Muscle layer of duodenum (tissue), 2 donors: Measurements from ENCODE around the gene BSN.
A peak's percentile ranks its signal among the peaks of the same experiment; 100 is the strongest.

Experiments
- H3K27ac ChIP-seq: one replicate; pipeline ENCODE4 v1.7.0; 2013; ENCODE audit warnings: mild to moderate bottlenecking, low read length
- H3K27me3 ChIP-seq: one replicate; pipeline ENCODE4 v1.7.0; 2013; ENCODE audit warnings: low read depth, mild to moderate bottlenecking, control low read depth, low read length
- H3K36me3 ChIP-seq, 2 donors: one replicate each; pipeline ENCODE4 v1.7.0; 2013; ENCODE audit warnings: low read length in 2 of 2, control low read depth in 1 of 2, mild to moderate bottlenecking in 1 of 2; ENCODE audit not compliant: insufficient read depth in 2 of 2, control insufficient read depth in 1 of 2
- H3K4me1 ChIP-seq, 2 donors: one replicate each; pipeline ENCODE4 v1.7.0; 2013; ENCODE audit warnings: low read length in 2 of 2, mild to moderate bottlenecking in 2 of 2, control low read depth in 1 of 2, moderate library complexity in 1 of 2; ENCODE audit not compliant: insufficient read depth in 2 of 2, control insufficient read depth in 1 of 2
- H3K4me3 ChIP-seq, 2 donors: one replicate each; pipeline ENCODE4 v1.7.0; 2013; ENCODE audit warnings: low read length in 2 of 2, low read depth in 1 of 2, mild to moderate bottlenecking in 1 of 2
- H3K9me3 ChIP-seq, 2 donors: one replicate each; pipeline ENCODE4 v1.7.0; 2013; ENCODE audit warnings: low read length in 2 of 2, control low read depth in 1 of 2, mild to moderate bottlenecking in 1 of 2; ENCODE audit not compliant: control insufficient read depth in 1 of 2
- donor health status: healthy.

The BSN gene

DNA sequence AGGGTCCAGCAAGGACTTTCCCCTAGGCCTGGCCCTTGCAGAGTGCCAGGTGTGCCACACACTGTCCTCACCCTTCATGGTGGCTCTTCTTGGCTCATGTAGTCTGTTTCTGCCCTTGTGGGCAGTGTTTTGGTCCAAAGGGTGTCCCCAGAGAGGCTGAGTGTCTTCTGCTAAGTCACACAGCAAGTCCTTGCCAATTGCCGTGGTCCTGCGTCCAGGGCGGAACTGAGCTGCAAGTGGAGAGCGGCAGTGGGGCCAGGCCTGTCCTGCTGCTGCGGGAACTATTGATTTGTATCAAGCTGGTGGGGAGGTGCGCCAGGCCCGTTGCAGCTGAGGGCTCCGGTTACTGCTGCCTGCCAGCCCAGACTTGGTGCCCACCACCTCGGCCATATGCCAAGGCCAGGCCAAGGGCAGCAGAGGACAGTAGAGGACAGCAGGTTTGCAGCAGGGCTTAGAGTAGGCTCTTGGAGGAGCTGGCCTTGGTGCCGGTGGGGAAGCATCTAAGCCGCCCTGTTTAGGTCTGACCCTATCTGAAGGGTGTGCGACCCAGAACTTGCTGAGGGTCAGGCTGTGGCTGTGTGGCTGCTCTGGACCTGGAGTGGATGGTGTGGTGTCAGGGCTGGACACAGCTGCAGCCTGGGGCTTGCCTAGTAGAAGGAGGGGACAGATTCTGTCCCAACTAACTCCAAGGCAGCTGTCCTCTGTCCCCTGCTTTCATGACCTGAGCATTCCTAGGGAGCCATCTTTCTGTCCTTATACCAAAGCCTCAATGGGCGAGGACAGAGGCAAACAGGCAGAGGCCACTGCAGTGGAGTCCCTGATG lies 160.7 kb downstream of the BSN start:
- H3K4me1 ChIP-seq, result peaks cover 0 to 8% of the 10 kb centered on the region in 2 donors
- H3K27ac ChIP-seq, result no peak overlapping the region
- H3K4me3 ChIP-seq, result no peak overlapping the region
- no peaks in the 10 kb centered on the region for H3K27me3 ChIP-seq
- no peaks in the 10 kb centered on the region for H3K9me3 ChIP-seq
- peaks cover 0 to 45% of the 10 kb centered on the region in 2 donors for H3K36me3 ChIP-seq

DNA sequence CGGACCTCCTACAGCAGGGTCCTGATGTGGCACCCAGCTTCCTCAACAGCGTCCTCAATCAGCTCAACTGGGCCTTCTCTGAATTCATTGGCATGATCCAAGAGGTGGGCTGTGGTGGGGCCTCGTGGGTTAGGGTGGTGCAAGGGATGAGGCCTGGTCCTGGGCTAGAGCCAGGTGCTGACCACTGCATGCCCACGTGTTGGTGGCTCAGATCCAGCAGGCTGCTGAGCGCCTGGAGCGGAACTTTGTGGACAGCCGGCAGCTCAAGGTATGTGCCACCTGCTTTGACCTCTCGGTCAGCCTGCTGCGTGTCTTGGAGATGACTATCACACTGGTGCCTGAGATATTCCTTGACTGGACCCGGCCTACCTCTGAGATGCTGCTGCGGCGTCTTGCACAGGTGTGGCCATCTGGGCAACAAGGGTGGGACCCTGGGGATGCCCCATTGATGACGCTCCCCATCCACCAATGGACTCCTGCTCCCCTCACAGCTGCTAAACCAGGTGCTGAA lies 161.4 kb downstream of the BSN start:
- no peaks in the 10 kb centered on the region for H3K27me3 ChIP-seq
- no peaks in the 10 kb centered on the region for H3K9me3 ChIP-seq
- no peak overlapping the region for H3K4me3 ChIP-seq
- H3K36me3 ChIP-seq, result peaks cover 0 to 43% of the 10 kb centered on the region in 2 donors
- peaks cover 0 to 8% of the 10 kb centered on the region in 2 donors for H3K4me1 ChIP-seq
- H3K27ac ChIP-seq, result no peak overlapping the region

GRCh38 chr3:49716169-49716568 lies 161.9 kb downstream of the BSN start:
- no peaks in the 10 kb centered on the region for H3K27me3 ChIP-seq
- peaks cover 0 to 8% of the 10 kb centered on the region in 2 donors for H3K4me1 ChIP-seq
- no peaks in the 10 kb centered on the region for H3K9me3 ChIP-seq
- no peak overlapping the region for H3K4me3 ChIP-seq
- no peak overlapping the region for H3K27ac ChIP-seq
- peaks cover 2 to 42% of the 10 kb centered on the region in 2 donors for H3K36me3 ChIP-seq

DNA sequence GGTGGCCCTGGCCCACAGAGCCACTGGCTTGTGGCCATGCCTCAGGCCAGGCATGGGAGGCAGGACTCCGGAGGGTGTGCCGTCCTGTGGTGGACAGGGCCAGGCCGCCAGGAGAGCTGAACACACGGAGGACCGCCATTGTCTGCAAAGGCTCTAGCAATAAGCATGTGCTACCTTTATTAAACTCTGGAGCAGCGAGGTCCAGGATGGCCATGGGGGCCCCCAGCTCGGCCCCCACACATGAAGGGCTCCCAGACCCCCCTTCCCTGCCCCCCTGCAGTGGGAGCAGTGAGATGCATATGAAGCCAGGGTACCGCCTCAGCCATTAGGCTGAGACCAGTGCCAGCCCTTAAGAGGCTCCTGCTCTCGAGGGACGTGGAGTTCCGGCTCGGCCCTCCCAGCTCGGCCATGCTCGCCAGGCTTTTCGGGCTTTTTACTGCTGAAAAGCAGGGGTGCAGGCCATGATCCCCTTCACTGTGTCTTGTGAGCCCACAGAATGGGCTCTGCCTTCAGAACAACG lies 162.5 kb downstream of the BSN start:
- Histone ChIP-seq H3K36me3 (peaks cover 5 to 42% of the 10 kb centered on the region in 2 donors), H3K4me3 (no peak overlapping the region), H3K9me3 (no peaks in the 10 kb centered on the region), H3K27me3 (no peaks in the 10 kb centered on the region), H3K4me1 (peaks cover 0 to 8% of the 10 kb centered on the region in 2 donors), H3K27ac (no peak overlapping the region)

- no peaks in the 10 kb centered on the region for H3K9me3 ChIP-seq
- no peak overlapping the region for H3K27ac ChIP-seq
- no peaks in the 10 kb centered on the region for H3K27me3 ChIP-seq
- no peak overlapping the region for H3K4me3 ChIP-seq
- H3K4me1 ChIP-seq, result peaks cover 0 to 13% of the 10 kb centered on the region in 2 donors
- peaks cover 9 to 45% of the 10 kb centered on the region in 2 donors for H3K36me3 ChIP-seq
Observed at GRCh38 chr3:49717211-49717958, 163.1 kb downstream of the BSN start.

DNA sequence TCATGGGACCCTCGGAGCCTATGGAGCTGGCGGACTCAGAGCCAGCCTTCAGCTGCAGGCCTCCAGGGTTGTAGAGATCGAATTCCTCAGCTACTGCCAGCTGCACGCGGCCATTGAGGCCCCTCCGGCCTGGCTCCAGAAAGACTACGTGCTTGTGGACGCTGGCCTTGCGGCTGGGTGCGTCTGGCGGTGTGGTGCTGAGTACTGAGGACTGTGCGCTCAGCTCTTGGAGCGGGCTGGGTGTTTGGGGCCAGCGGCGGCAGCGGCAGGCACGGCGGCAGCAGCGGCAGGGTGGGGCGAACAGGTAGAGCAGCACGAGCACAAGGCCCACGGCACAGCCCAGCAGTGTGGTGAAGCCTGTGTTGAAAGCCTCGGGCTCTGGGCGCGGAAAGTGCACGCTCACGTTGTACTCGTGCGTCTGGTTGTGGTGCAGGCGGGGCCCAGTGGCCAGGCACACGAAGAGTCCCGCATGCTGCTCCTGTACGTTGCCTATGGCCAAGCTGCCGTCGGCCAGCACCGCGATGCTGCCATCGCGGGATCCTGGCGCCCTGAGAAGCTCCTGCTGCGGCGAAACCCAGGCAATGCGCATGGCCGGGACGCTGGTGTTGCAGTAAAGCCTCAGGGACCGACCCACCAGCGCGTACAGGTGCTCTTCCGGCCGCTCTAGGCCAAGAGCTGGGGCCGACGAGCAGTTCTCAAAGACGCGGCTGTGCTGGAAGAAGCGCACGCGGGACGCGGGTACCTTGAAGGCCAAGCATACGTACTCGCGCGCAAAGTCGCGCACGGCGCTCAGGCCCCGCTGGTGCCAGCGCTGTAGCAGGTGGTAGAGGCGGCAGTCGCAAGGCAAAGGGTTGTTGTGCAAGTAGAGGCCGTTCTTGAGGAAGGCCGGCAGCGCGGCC lies 163.9 kb downstream of the BSN start:
- H3K27ac ChIP-seq, result no peak overlapping the region
- H3K4me3 ChIP-seq, result peak overlapping the region; percentile 3 to 67
- H3K4me1 ChIP-seq, result peaks cover 0 to 21% of the 10 kb centered on the region in 2 donors
- no peaks in the 10 kb centered on the region for H3K27me3 ChIP-seq
- H3K36me3 ChIP-seq, result peaks cover 9 to 44% of the 10 kb centered on the region in 2 donors
- no peaks in the 10 kb centered on the region for H3K9me3 ChIP-seq

GRCh38 chr3:49718858-49719213 lies 164.6 kb downstream of the BSN start:
- H3K27me3 ChIP-seq, result no peaks in the 10 kb centered on the region
- no peaks in the 10 kb centered on the region for H3K9me3 ChIP-seq
- H3K4me3 ChIP-seq, result peak overlapping the region; percentile 48 to 67
- peaks cover 0 to 23% of the 10 kb centered on the region in 2 donors for H3K4me1 ChIP-seq
- no peak overlapping the region for H3K27ac ChIP-seq
- H3K36me3 ChIP-seq, result peaks cover 9 to 38% of the 10 kb centered on the region in 2 donors

- H3K27me3 ChIP-seq, result no peaks in the 10 kb centered on the region
- H3K4me1 ChIP-seq, result peaks cover under 1 to 23% of the 10 kb centered on the region in 2 donors
- H3K36me3 ChIP-seq, result peaks cover 9 to 34% of the 10 kb centered on the region in 2 donors
- H3K9me3 ChIP-seq, result no peaks in the 10 kb centered on the region
- H3K27ac ChIP-seq, result no peak within 1 kb of the TSS
- H3K4me3 ChIP-seq, result peak within 1 kb of the TSS; percentile 48 to 67
Observed at GRCh38 chr3:49719214-49719884, 165.1 kb downstream of the BSN start, which contains the start of gene AMIGO3. Gene AMIGO3, minus strand, starts transcription at chr3:49719684. Its CDS starts 219 bp downstream, at chr3:49719465.
